ENCODE data around the gene PHACTR1.
"Not testable (repeated sequence)": the region's sequence is repeated elsewhere in the genome, so short reads cannot be mapped to it uniquely, and the experiment has no call there.

Gene PHACTR1

GRCh38 chr6:13146442-13146841, 429.9 kb downstream of the PHACTR1 start:
- no peak for DNase-seq
- no peak for TF ChIP-seq GATA1 (IDR thresholded peaks at IDR 0.05; ENCODE audit: low read depth, low read length)
- TF ChIP-seq POLR2A (IDR thresholded peaks at IDR 0.05; ENCODE audit: low read length): no peak

- DNase-seq: no peak
- no peak for TF ChIP-seq GATA1 (IDR thresholded peaks at IDR 0.05; ENCODE audit: low read depth, low read length)
These were observed 430.8 kb downstream of the PHACTR1 start for GRCh38 chr6:13147376-13147775.

DNA sequence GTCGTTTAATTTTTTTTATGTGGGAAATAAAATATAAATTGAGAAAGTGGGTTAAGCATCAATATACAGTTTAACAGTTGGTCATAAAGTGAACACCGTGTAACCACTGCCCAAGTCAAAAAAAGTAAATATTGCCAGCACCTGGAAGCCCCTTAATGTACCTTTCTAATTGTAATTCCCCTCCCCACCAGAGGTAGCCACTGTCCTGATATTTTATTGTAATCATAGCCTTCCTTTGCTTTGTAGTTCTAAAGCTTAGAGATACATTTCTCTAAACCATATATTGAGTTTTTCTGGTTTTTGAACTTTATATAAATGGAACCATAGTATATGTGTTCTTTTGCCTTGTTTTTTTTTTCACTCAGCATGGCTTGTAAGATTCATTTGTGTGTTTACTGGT, 431.2 kb downstream of the PHACTR1 start:
- DNase-seq: no peak
- TF ChIP-seq GATA1 (IDR thresholded peaks at IDR 0.05; ENCODE audit: low read depth, low read length) (no peak), POLR2A (IDR thresholded peaks at IDR 0.05; ENCODE audit: low read length) (no peak)

- TF ChIP-seq POLR2A (IDR thresholded peaks at IDR 0.05; ENCODE audit: low read length) (no peak), GATA1 (IDR thresholded peaks at IDR 0.05; ENCODE audit: low read depth, low read length) (no peak)
- DNase-seq: no peak
These were observed 436.2 kb downstream of the PHACTR1 start for GRCh38 chr6:13152764-13153163.

DNA sequence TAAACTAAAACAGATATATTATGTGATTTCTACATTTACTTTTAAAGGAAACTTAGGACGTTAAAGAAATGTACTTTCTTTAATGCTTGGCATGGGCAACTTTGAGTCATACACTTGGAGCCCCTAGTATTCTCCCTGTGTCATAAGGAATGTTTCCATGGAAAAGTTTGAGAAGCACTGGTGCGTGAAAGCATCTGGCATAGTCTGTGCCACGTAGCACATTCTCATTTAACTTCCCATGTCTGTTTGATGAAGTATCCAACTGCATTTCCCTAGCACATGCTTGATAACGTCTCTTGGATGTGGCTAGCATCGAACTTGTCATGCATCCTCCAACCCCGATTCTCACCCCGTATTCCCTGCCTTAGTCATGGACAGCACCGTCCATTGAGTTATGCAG, 439.8 kb downstream of the PHACTR1 start:
- TF ChIP-seq POLR2A (IDR thresholded peaks at IDR 0.05; ENCODE audit: low read length) (no peak), GATA1 (IDR thresholded peaks at IDR 0.05; ENCODE audit: low read depth, low read length) (no peak)
- no peak for DNase-seq

DNA sequence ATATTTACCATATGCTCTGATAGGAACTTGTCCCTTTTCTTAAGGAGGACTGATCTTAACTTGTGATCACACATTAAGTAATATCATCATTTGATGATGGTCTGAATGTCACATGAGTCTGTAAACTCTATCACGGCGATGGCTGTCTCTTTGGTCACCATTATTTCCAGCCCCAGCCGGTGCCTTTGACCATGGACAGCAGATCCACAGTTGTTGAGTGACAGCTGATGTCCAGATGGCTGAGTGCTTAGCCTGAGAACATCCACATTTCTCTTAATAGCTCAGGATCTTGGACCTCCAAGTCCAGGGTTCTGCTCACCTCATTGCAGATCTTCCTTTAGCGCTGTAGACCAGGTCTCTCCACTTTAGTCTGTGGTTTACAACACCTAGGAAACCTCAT, 440.7 kb downstream of the PHACTR1 start:
- TF ChIP-seq GATA1 (IDR thresholded peaks at IDR 0.05; ENCODE audit: low read depth, low read length) (no peak), POLR2A (IDR thresholded peaks at IDR 0.05; ENCODE audit: low read length) (no peak)

DNA sequence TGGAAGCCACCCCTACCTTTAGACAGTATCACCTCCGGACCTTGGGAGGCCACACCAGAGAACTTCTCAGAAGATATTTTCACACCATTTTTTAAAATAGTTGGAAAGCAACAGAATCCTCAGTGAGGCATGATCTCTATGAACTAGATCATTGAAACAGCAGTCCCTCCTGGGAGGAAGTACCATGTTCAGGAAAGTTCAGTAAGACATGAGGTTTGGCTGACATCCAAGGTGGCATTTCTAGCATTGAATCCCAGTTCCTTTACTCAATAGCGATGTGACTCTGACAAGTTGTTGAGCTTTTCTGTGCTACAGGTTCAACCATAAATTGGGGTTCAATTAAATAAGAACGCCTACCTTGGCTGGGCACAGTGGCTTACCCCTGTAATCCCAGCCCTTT, 442.7 kb downstream of the PHACTR1 start:
- DNase-seq: no peak
- no peak for TF ChIP-seq POLR2A (IDR thresholded peaks at IDR 0.05; ENCODE audit: low read length)
- no peak for TF ChIP-seq GATA1 (IDR thresholded peaks at IDR 0.05; ENCODE audit: low read depth, low read length)

More for the DNA sequence above, 440.7 kb downstream of the PHACTR1 start:
- no peak for DNase-seq

DNA sequence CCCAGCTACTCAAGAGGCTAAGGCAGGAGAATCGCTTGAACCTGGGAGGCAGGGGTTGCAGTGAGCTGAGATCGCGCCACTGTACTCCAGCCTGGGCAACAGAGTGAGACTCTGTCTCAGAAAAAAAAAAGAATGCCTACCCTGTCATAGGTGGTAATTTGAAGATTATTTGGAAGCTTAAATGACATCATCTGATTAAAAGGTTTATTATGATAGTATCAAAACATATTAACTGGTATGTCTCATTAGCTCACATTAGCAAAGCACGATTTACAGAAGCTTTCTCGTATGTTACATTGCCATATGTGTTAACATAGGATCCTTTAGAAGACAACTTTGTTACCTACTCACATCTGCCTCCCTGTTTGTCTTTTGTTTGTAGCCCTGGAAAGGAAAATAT, 443.3 kb downstream of the PHACTR1 start:
- not testable (repeated sequence) for DNase-seq

- TF ChIP-seq POLR2A (IDR thresholded peaks at IDR 0.05; ENCODE audit: low read length) (no peak), GATA1 (IDR thresholded peaks at IDR 0.05; ENCODE audit: low read depth, low read length) (no peak)
- DNase-seq: no peak
These were observed 446.8 kb downstream of the PHACTR1 start for GRCh38 chr6:13163161-13163944.

GRCh38 chr6:13164291-13164690, 447.7 kb downstream of the PHACTR1 start:
- no peak for DNase-seq
- TF ChIP-seq GATA1 (IDR thresholded peaks at IDR 0.05; ENCODE audit: low read depth, low read length) (no peak), POLR2A (IDR thresholded peaks at IDR 0.05; ENCODE audit: low read length) (no peak)

DNA sequence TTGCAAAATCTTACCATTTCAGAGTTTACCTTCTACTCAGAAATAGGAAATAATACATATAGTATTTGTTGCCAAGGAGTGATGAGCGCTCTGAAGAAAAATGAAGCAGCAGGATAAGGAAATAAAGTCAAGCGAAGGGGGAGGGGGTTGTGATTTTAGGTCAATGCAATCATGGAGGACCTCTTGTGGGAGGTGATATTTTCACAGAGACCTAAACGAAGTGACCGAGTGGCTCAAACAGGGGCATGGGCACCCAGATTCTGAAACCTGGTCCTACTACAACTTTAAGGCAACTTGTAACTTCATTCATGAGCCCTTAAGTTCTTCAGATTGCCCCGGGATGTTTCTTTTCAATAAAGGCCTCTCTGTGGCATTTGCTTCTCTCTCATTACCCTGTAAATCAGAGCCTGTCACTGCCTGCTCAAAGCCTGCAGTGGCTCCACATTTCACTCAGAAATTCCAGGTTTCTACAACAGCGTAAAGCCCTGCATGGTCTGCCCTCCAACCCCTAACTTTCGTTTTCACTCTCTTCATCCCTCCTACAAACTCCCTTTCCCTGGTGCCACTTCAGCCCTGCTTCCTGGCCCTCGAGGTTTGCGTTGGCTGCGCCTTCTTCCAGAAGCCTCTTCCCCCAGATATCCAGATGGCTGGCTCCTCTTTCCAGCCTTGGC, 449.1 kb downstream of the PHACTR1 start:
- DNase-seq: no peak
- TF ChIP-seq POLR2A (IDR thresholded peaks at IDR 0.05; ENCODE audit: low read length) (no peak), GATA1 (IDR thresholded peaks at IDR 0.05; ENCODE audit: low read depth, low read length) (no peak)

- DNase-seq: no peak
- no peak for TF ChIP-seq GATA1 (IDR thresholded peaks at IDR 0.05; ENCODE audit: low read depth, low read length)
- TF ChIP-seq POLR2A (IDR thresholded peaks at IDR 0.05; ENCODE audit: low read length): no peak
These were observed 449.7 kb downstream of the PHACTR1 start for GRCh38 chr6:13166269-13166668.

GRCh38 chr6:13166916-13167315, 450.3 kb downstream of the PHACTR1 start:
- TF ChIP-seq GATA1 (IDR thresholded peaks at IDR 0.05; ENCODE audit: low read depth, low read length) (no peak), POLR2A (IDR thresholded peaks at IDR 0.05; ENCODE audit: low read length) (no peak)

GRCh38 chr6:13172291-13172690, 455.7 kb downstream of the PHACTR1 start:
- no peak for DNase-seq
- TF ChIP-seq POLR2A (IDR thresholded peaks at IDR 0.05; ENCODE audit: low read length) (no peak), GATA1 (IDR thresholded peaks at IDR 0.05; ENCODE audit: low read depth, low read length) (no peak)

More at GRCh38 chr6:13166916-13167315, 450.3 kb downstream of the PHACTR1 start:
- no peak for DNase-seq

DNA sequence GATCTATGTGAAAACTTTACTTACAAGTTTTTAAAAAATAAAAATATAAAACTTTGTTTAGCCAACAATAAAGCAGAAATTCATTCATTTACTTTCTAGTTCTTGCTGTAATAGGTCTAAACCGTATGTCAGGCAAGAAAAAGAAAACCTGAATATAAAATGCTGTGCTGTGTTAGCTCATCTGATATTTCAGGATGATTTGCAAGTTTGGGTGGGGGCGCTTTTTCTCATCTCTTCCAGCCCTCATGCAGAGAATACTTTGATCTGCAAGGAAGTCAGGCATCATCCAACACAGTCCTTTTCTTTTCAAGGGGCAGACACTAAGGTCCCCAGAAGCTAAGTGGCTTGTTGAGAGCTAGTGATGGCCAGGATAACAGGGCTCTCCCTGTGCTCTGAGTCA, 458.5 kb downstream of the PHACTR1 start:
- TF ChIP-seq POLR2A (IDR thresholded peaks at IDR 0.05; ENCODE audit: low read length) (no peak), GATA1 (IDR thresholded peaks at IDR 0.05; ENCODE audit: low read depth, low read length) (no peak)
- no peak for DNase-seq
